Astrocyte (in vitro differentiated cells and primary cell): ENCODE measurements around the gene PEX5L.

Source experiments
- EZH2 ChIP-seq: IDR thresholded peaks from 2 replicates; pipeline ENCODE4 v1.6.1; 2012; ENCODE audit warnings: mild to moderate bottlenecking, low read length, inconsistent platforms; ENCODE audit not compliant: insufficient read depth
- TF ChIP-seq, protein P1 (sequence below): IDR thresholded peaks from 2 replicates; pipeline ENCODE4 v1.5.1; 2011; ENCODE audit warnings: low read depth, mild to moderate bottlenecking, inconsistent platforms, low read length, moderate library complexity; ENCODE audit not compliant: insufficient read depth

DNA sequence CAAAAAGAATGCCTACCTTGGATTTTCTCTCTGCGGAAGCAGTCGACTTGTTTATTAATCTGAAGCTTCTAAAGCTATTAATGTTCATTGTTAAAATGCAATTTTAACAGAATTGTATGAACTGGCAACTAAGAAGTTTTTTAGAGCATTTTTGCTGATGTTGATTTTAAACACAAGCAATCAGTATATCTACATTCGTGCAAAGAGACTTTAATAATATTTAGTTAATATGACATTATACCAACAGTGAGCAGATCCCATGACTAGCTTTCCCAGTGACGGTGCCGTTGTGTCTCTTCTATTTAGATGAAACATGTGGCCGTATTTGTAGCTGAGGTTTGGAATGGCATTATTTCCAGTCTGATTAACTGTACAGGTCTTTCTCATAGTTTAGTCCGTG, 88.0 kb downstream of the PEX5L start:
- no peak for TF ChIP-seq EZH2
- TF ChIP-seq, protein P1, sequence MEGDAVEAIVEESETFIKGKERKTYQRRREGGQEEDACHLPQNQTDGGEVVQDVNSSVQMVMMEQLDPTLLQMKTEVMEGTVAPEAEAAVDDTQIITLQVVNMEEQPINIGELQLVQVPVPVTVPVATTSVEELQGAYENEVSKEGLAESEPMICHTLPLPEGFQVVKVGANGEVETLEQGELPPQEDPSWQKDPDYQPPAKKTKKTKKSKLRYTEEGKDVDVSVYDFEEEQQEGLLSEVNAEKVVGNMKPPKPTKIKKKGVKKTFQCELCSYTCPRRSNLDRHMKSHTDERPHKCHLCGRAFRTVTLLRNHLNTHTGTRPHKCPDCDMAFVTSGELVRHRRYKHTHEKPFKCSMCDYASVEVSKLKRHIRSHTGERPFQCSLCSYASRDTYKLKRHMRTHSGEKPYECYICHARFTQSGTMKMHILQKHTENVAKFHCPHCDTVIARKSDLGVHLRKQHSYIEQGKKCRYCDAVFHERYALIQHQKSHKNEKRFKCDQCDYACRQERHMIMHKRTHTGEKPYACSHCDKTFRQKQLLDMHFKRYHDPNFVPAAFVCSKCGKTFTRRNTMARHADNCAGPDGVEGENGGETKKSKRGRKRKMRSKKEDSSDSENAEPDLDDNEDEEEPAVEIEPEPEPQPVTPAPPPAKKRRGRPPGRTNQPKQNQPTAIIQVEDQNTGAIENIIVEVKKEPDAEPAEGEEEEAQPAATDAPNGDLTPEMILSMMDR = no peak
